ENCODE results near the gene EOGT. TPM values are rescaled to one million over a fixed set of nuclear protein-coding genes. Genes with fewer than 3 reads are reported as not detected.
A peak's percentile ranks its signal among the peaks of the same experiment; 100 is the strongest.

The EOGT gene
- total RNA-seq, 6 experiments from 2014 or later = 26.9 to 31.6 (median 28.2) TPM

DNA sequence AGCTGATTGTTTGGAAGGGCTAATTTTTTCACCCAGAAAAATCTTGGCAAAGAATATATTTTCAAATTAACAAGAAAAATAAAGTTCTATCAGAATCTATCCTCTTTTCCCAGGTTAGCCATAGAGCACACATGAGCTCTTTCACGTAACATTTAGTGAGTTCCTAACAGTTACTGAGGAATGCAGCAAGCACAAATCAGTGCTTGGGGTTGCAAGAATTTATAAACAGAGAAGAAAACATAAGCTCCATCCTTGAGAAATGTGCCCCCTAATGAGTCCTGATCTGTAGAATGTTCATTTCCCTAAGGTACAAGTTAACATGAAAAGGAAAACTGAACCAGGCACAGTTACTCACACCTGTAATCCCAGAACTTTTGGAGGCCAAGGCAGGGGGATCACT, 13.9 kb downstream of the EOGT start:
- H3K27ac Mint-ChIP-seq = no peak overlapping the region
- no peaks in the 10 kb centered on the region for H3K27me3 Mint-ChIP-seq (ENCODE audit: insufficient read depth)
- no peak overlapping the region for H3K4me3 Mint-ChIP-seq
- H3K9me3 Mint-ChIP-seq = no peaks in the 10 kb centered on the region
- TF ChIP-seq, protein P1, sequence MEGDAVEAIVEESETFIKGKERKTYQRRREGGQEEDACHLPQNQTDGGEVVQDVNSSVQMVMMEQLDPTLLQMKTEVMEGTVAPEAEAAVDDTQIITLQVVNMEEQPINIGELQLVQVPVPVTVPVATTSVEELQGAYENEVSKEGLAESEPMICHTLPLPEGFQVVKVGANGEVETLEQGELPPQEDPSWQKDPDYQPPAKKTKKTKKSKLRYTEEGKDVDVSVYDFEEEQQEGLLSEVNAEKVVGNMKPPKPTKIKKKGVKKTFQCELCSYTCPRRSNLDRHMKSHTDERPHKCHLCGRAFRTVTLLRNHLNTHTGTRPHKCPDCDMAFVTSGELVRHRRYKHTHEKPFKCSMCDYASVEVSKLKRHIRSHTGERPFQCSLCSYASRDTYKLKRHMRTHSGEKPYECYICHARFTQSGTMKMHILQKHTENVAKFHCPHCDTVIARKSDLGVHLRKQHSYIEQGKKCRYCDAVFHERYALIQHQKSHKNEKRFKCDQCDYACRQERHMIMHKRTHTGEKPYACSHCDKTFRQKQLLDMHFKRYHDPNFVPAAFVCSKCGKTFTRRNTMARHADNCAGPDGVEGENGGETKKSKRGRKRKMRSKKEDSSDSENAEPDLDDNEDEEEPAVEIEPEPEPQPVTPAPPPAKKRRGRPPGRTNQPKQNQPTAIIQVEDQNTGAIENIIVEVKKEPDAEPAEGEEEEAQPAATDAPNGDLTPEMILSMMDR (IDR thresholded peaks at IDR 0.05) = no peak
- H3K4me1 Mint-ChIP-seq (ENCODE audit: low read depth) = peaks cover 14% of the 10 kb centered on the region
- DNase-seq = no peak
- peaks cover 34% of the 10 kb centered on the region for H3K36me3 Mint-ChIP-seq (ENCODE audit: low read depth)

DNA sequence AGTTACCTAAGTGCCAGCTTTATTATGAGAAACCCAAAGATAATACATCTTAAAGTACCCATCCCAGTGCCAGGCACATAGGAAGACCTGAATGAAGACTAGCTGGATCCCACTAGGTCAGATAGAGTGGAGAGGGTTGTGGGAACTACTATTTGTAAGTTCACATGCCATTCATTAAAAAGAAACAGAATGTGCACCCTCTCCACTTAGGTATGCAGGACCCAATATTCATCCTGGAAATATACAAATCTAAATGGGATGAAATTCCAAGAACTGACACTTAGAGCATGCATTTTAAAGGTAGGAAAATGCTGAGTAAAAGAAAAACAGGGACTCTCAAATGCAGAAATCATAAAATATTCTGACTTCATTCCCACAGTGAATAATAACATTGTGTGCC, 14.3 kb downstream of the EOGT start:
- TF ChIP-seq, protein P1 (IDR thresholded peaks at IDR 0.05) = no peak
- H3K4me3 Mint-ChIP-seq = no peak overlapping the region
- H3K27ac Mint-ChIP-seq = no peak overlapping the region
- no peak for DNase-seq
- H3K4me1 Mint-ChIP-seq (ENCODE audit: low read depth) = peaks cover 14% of the 10 kb centered on the region
- no peaks in the 10 kb centered on the region for H3K27me3 Mint-ChIP-seq (ENCODE audit: insufficient read depth)
- no peaks in the 10 kb centered on the region for H3K9me3 Mint-ChIP-seq
- H3K36me3 Mint-ChIP-seq (ENCODE audit: low read depth) = peaks cover 35% of the 10 kb centered on the region

- Mint-ChIP-seq H3K4me3 (no peak overlapping the region), H3K36me3 (ENCODE audit: low read depth) (peaks cover 41% of the 10 kb centered on the region)
These were observed 15.6 kb downstream of the EOGT start for GRCh38 chr3:68997887-68998286.

GRCh38 chr3:68996356-68996995, 17.0 kb downstream of the EOGT start:
- Mint-ChIP-seq H3K4me1 (ENCODE audit: low read depth) (peaks cover 14% of the 10 kb centered on the region), H3K36me3 (ENCODE audit: low read depth) (peaks cover 51% of the 10 kb centered on the region), H3K27me3 (ENCODE audit: insufficient read depth) (no peaks in the 10 kb centered on the region), H3K9me3 (no peaks in the 10 kb centered on the region), H3K27ac (peak overlapping the region; percentile 44), H3K4me3 (no peak overlapping the region)
- TF ChIP-seq, protein P1 (IDR thresholded peaks at IDR 0.05) = no peak
- DNase-seq = peak; percentile 36

More at GRCh38 chr3:68997887-68998286, 15.6 kb downstream of the EOGT start:
- Mint-ChIP-seq H3K4me1 (ENCODE audit: low read depth) (peaks cover 14% of the 10 kb centered on the region), H3K9me3 (no peaks in the 10 kb centered on the region), H3K27me3 (ENCODE audit: insufficient read depth) (no peaks in the 10 kb centered on the region), H3K27ac (no peak overlapping the region)
- TF ChIP-seq, protein P1 (IDR thresholded peaks at IDR 0.05) = peak; percentile 54
- no peak for DNase-seq

DNA sequence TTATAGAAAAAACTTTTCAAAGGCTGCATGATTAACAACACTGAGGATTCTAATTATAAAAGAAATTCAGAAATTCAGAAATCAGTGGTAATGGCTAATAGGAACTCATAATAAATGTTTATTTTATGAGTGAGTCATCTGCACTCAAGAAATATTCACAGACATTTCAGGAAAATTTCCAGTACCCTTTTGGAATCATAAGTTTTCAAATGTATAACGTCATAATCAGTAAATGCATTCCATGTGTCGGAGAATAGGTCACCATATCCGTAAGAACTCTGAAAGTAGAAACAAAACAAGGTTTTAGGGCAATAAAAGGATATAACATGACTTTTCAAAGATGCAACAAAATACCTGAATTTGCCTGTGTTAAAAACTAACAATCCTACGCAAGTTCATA, 24.7 kb downstream of the EOGT start:
- peak; percentile 61 for DNase-seq
- H3K4me3 Mint-ChIP-seq = peak overlapping the region; percentile 31
- H3K36me3 Mint-ChIP-seq (ENCODE audit: low read depth) = peaks cover 55% of the 10 kb centered on the region
- no peaks in the 10 kb centered on the region for H3K9me3 Mint-ChIP-seq
- no peaks in the 10 kb centered on the region for H3K27me3 Mint-ChIP-seq (ENCODE audit: insufficient read depth)
- peaks cover 41% of the 10 kb centered on the region for H3K4me1 Mint-ChIP-seq (ENCODE audit: low read depth)
- peak overlapping the region; percentile 62 for H3K27ac Mint-ChIP-seq
- TF ChIP-seq, protein P1 (IDR thresholded peaks at IDR 0.05) = no peak
